DOHH2 (cell line): ENCODE results near the gene TNFRSF12A.

Experiments used
- H3F3A ChIP-seq: fragments of 200-600 bp; sonication (generic), shearing (Covaris generic); 2 replicates; pipeline ENCODE4 v1.6.0; 2016; ENCODE audit warnings: antibody characterized with exemption, mild to moderate bottlenecking; ENCODE audit not compliant: control insufficient read depth, insufficient read depth
- H3K27ac ChIP-seq: fragments of 200-600 bp; sonication (generic); 2 replicates; pipeline ENCODE4 v1.5.1; 2014; ENCODE audit warnings: low read depth, mild to moderate bottlenecking, low read length, moderate library complexity
- H3K27me3 ChIP-seq: fragments of 200-600 bp; sonication (generic); 2 replicates; pipeline ENCODE4 v1.6.1; 2014; ENCODE audit warnings: mild to moderate bottlenecking, low read length, mixed read lengths; ENCODE audit not compliant: control insufficient read depth
- H3K36me3 ChIP-seq: fragments of 200-600 bp; sonication (generic); 2 replicates; pipeline ENCODE4 v1.6.1; 2014; ENCODE audit warnings: mild to moderate bottlenecking, low read length, moderate library complexity, mixed read lengths; ENCODE audit not compliant: control insufficient read depth
- H3K4me1 ChIP-seq: fragments of 200-600 bp; sonication (generic); 2 replicates; pipeline ENCODE4 v1.6.1; 2014; ENCODE audit warnings: mild to moderate bottlenecking, low read length, mixed read lengths; ENCODE audit not compliant: control insufficient read depth
- H3K4me2 ChIP-seq: fragments of 200-600 bp; sonication (generic); 2 replicates; pipeline ENCODE4 v1.6.0; 2014; ENCODE audit warnings: mild to moderate bottlenecking, low read length, moderate library complexity
- H3K4me3 ChIP-seq: fragments of 200-600 bp; sonication (generic); 2 replicates; pipeline ENCODE4 v1.5.1; 2014; ENCODE audit warnings: mild to moderate bottlenecking, low read length, mixed read lengths
- H3K79me2 ChIP-seq: fragments of 200-600 bp; sonication (generic); 2 replicates; pipeline ENCODE4 v1.6.1; 2014; ENCODE audit warnings: mild to moderate bottlenecking, low read length, mixed read lengths; ENCODE audit not compliant: control insufficient read depth
- H3K9me2 ChIP-seq: fragments of 200-600 bp; sonication (generic); replicated peaks from 2 replicates; pipeline ENCODE4 v1.6.1; 2014; ENCODE audit warnings: mild to moderate bottlenecking, low read length, mixed read lengths; ENCODE audit not compliant: control insufficient read depth
- H3K9me3 ChIP-seq: fragments of 200-600 bp; sonication (generic); 2 replicates; pipeline ENCODE4 v1.6.1; 2014; ENCODE audit warnings: antibody characterized with exemption, low read length, mixed read lengths; ENCODE audit not compliant: control insufficient read depth, insufficient read depth
- H4K20me1 ChIP-seq: fragments of 200-600 bp; sonication (generic); 2 replicates; pipeline ENCODE4 v1.6.0; 2014; ENCODE audit warnings: low read depth, mild to moderate bottlenecking, antibody characterized with exemption, low read length, moderate library complexity; ENCODE audit not compliant: control insufficient read depth, insufficient read depth
- CTCF ChIP-seq: fragments of 200-600 bp; sonication (generic); IDR thresholded peaks from one replicate; pipeline ENCODE4 v1.5.1; 2014; ENCODE audit warnings: antibody characterized with exemption, mild to moderate bottlenecking, low read depth, low read length; ENCODE audit not compliant: poor library complexity, severe bottlenecking
- EZH2phosphoT487 ChIP-seq: fragments of 200-600 bp; sonication (generic); IDR thresholded peaks from 2 replicates; pipeline ENCODE4 v1.6.1; 2017; ENCODE audit warnings: borderline replicate concordance, mild to moderate bottlenecking, antibody characterized with exemption, low read length, moderate library complexity, mixed read lengths

TNFRSF12A gene

GRCh38 chr16:2974319-2975056 lies 45.7 kb upstream of the TNFRSF12A start:
- Histone ChIP-seq H3K9me2 (no peaks in the 10 kb centered on the region), H3K27me3 (no peaks in the 10 kb centered on the region), H3K4me3 (no peak overlapping the region), H3K4me1 (peaks cover 51% of the 10 kb centered on the region), H3K36me3 (peaks cover 97% of the 10 kb centered on the region), H3F3A (peaks cover 17% of the 10 kb centered on the region), H4K20me1 (peaks cover 16% of the 10 kb centered on the region), H3K4me2 (peak overlapping the region; percentile 21; the same call in 1 of the 2 replicates), H3K27ac (no peak overlapping the region), H3K79me2 (peaks cover 77% of the 10 kb centered on the region), H3K9me3 (no peaks in the 10 kb centered on the region)
- TF ChIP-seq CTCF: no peak
- no peak for TF ChIP-seq EZH2phosphoT487

GRCh38 chr16:2975161-2975795 lies 44.9 kb upstream of the TNFRSF12A start:
- TF ChIP-seq CTCF (no peak), EZH2phosphoT487 (no peak)

GRCh38 chr16:2976201-2976600 lies 44.0 kb upstream of the TNFRSF12A start:
- Histone ChIP-seq H3K4me2 (no peak overlapping the region), H3K79me2 (peaks cover 74% of the 10 kb centered on the region), H3K9me2 (no peaks in the 10 kb centered on the region), H4K20me1 (peaks cover 8% of the 10 kb centered on the region; the same call in 1 of the 2 replicates), H3K4me1 (peaks cover 47% of the 10 kb centered on the region), H3K27me3 (no peaks in the 10 kb centered on the region), H3F3A (peaks cover 17% of the 10 kb centered on the region), H3K27ac (no peak overlapping the region), H3K4me3 (no peak overlapping the region), H3K9me3 (no peaks in the 10 kb centered on the region), H3K36me3 (peaks cover 87% of the 10 kb centered on the region)
- TF ChIP-seq CTCF: no peak
- TF ChIP-seq EZH2phosphoT487: no peak

More at GRCh38 chr16:2975161-2975795, 44.9 kb upstream of the TNFRSF12A start:
- Histone ChIP-seq H3K9me3 (no peaks in the 10 kb centered on the region), H3F3A (peaks cover 17% of the 10 kb centered on the region), H3K79me2 (peaks cover 77% of the 10 kb centered on the region), H3K27ac (no peak overlapping the region), H3K9me2 (no peaks in the 10 kb centered on the region), H3K27me3 (no peaks in the 10 kb centered on the region), H3K4me1 (peaks cover 50% of the 10 kb centered on the region), H3K36me3 (peaks cover 96% of the 10 kb centered on the region), H4K20me1 (peaks cover 16% of the 10 kb centered on the region), H3K4me3 (no peak overlapping the region), H3K4me2 (peak overlapping the region; percentile 21; the same call in 1 of the 2 replicates)
